ENCODE measurements around the gene CIB2. TPM values are rescaled to one million over a fixed set of nuclear protein-coding genes. Genes with fewer than 3 reads are reported as not detected.

Gene CIB2
- total RNA-seq, 1 donor from 2014 or later: 2.2 TPM

DNA sequence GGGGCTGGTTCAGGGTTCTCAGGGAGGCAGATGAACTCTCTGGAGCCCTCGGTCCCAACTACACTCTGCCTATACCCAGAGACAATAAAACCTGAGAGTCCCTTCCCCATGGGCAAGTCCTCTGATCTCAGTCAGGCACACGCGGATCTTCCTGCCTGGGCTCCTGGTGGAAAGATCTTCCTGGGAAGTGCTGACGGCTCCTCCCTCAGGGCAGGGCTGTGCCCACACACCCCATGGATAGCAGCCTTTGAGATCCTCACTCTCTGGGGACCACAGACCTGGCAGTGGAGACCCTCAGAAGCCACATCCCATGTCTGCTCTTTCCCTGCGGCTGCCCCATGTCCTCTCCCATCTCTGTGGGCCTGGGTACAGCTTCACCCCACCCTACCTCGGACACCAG, 28.5 kb downstream of the CIB2 start:
- H3K27me3 ChIP-seq (ENCODE audit: low read depth): no peaks in the 10 kb centered on the region
- intact Hi-C loops (cut with DNase I): no loop called here
- H3K36me3 ChIP-seq: no peaks in the 10 kb centered on the region

DNA sequence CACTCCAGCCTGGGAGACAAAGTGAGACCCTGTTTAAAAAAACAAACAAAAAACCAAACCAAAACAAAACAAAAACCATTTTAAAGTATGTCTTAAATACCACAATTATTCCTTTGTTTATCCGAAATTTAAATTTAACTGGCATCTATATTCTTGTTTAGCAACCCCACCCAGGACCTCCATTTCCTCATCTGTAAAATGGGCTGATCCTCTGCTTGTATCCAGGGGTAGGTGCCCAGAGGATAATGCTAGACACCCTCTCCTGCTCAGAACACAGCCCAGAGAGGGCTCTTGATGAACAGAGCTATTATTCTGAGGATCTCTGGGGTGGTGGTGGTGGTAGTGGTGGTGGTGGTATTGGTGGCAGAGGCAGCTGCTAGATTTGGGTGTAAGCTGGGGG, 29.0 kb downstream of the CIB2 start:
- Histone ChIP-seq H3K27me3 (ENCODE audit: low read depth) (no peaks in the 10 kb centered on the region), H3K4me1 (peaks cover 22% of the 10 kb centered on the region), H3K27ac (no peak overlapping the region), H3K36me3 (no peaks in the 10 kb centered on the region), H3K4me3 (no peak overlapping the region), H3K9me3 (no peaks in the 10 kb centered on the region)
- TF ChIP-seq, protein P1, sequence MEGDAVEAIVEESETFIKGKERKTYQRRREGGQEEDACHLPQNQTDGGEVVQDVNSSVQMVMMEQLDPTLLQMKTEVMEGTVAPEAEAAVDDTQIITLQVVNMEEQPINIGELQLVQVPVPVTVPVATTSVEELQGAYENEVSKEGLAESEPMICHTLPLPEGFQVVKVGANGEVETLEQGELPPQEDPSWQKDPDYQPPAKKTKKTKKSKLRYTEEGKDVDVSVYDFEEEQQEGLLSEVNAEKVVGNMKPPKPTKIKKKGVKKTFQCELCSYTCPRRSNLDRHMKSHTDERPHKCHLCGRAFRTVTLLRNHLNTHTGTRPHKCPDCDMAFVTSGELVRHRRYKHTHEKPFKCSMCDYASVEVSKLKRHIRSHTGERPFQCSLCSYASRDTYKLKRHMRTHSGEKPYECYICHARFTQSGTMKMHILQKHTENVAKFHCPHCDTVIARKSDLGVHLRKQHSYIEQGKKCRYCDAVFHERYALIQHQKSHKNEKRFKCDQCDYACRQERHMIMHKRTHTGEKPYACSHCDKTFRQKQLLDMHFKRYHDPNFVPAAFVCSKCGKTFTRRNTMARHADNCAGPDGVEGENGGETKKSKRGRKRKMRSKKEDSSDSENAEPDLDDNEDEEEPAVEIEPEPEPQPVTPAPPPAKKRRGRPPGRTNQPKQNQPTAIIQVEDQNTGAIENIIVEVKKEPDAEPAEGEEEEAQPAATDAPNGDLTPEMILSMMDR (IDR thresholded peaks at IDR 0.05): no peak
- DNase-seq (no peak), ATAC-seq (no peak)
- intact Hi-C loops (cut with DNase I): no loop called here

More for the DNA sequence above, 28.5 kb downstream of the CIB2 start:
- DNase-seq (no peak), ATAC-seq (no peak)
- Histone ChIP-seq H3K27ac (peak overlapping the region; percentile 53), H3K9me3 (no peaks in the 10 kb centered on the region), H3K4me1 (peaks cover 22% of the 10 kb centered on the region), H3K4me3 (no peak overlapping the region)
- TF ChIP-seq, protein P1 (IDR thresholded peaks at IDR 0.05): no peak

DNA sequence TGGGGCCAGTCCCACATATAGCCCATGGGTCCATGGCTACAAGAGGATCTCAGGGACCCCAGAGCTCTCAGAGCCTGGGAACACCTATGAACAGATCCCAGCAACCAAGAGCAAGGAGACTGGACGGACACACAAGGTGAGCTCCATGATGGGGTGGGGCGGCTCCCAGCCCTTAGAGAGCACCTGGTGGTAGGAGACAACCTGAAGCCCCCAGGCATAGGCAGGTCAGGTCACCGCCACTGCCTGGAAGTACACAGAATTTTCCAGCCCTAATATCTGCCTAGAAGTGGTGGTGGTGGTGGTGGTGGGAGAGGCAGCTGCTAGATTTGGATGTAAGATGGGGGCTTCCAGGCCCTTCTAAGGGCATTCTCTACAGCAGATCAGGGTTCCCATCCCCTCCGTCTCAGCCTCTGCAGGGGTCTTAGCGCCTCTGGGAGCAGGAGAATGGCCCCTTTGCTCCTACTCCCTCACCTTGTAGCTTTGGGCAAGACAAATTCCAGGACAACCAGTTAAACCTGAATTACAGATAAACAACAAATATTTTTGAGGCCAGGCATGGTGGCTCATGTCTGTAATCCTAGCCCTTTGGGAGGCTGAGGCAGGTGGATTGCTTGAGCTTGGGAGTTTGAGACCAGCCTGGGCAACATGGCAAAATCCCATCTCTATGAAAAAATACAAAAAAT, 29.7 kb downstream of the CIB2 start:
- peaks cover 22% of the 10 kb centered on the region for H3K4me1 ChIP-seq
- H3K9me3 ChIP-seq: no peaks in the 10 kb centered on the region
- no peak for DNase-seq
- H3K27ac ChIP-seq: no peak overlapping the region
- no peak overlapping the region for H3K4me3 ChIP-seq
- intact Hi-C loops (cut with DNase I): no loop called here
- no peak for ATAC-seq
- no peaks in the 10 kb centered on the region for H3K27me3 ChIP-seq (ENCODE audit: low read depth)
- no peaks in the 10 kb centered on the region for H3K36me3 ChIP-seq
- TF ChIP-seq, protein P1 (IDR thresholded peaks at IDR 0.05): no peak

DNA sequence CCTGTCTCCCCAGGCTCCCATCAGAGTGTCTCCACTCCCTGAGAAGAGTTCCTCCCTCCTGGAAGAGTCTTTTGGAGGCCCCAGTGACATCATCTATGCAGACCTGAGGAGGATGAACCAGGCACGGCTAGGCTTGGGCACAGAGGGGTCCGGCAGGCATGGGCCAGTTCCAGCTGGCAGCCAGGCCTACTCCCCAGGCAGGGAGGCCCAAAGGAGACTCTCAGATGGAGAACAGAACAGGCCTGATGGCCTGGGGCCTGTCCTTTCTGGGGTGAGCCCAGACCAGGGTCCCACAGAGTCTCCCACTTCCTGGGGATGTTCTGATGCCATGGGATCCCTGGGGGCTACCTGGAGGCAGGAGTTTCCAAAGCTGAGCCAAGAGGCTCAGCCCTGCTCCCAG, 30.4 kb downstream of the CIB2 start:
- Histone ChIP-seq H3K4me1 (peaks cover 22% of the 10 kb centered on the region), H3K27me3 (ENCODE audit: low read depth) (no peaks in the 10 kb centered on the region), H3K4me3 (no peak overlapping the region), H3K36me3 (no peaks in the 10 kb centered on the region), H3K9me3 (no peaks in the 10 kb centered on the region), H3K27ac (no peak overlapping the region)
- TF ChIP-seq, protein P1 (IDR thresholded peaks at IDR 0.05): no peak
- DNase-seq: peak; percentile 14
- intact Hi-C loops (cut with DNase I): no loop called here
- no peak for ATAC-seq

DNA sequence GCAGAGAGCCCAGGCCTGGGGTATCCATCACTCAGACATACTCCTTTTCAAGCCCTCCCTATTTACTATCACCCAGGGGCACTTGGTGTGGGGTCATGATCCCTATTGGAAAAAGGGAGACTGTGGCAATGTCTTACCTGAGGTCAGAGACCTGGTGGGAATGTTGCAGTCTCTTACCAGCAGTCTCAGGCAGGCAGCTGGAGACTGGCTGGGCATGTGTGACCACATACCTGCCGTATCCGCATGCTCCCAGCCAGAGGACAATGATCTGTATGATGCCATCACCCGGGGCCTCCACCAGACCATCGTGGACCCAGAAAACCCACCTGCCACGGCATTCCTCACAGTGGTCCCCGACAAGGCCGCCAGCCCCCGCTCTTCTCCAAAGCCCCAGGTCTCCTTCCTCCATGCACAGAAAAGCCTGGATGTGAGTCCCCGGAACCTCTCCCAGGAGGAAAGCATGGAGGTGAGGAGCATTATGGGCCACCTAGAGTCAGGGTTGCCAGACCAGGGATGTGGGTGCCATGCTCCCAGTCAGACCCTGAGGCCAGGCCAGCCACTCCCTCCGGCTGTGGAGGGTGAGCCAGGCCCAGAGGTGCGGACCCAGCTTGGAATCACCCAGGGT, 33.0 kb downstream of the CIB2 start:
- Histone ChIP-seq H3K4me1 (peaks cover 6% of the 10 kb centered on the region), H3K36me3 (no peaks in the 10 kb centered on the region), H3K4me3 (no peak overlapping the region), H3K27ac (no peak overlapping the region), H3K9me3 (no peaks in the 10 kb centered on the region), H3K27me3 (ENCODE audit: low read depth) (no peaks in the 10 kb centered on the region)
- TF ChIP-seq, protein P1 (IDR thresholded peaks at IDR 0.05): no peak
- intact Hi-C loops (cut with DNase I): no loop called here
- DNase-seq: no peak
- no peak for ATAC-seq

All from lower lobe of right lung (tissue), 2 donors.